Panc1 (cell line): ENCODE measurements around the gene GPC6.

Experiments
- POLR2AphosphoS5 ChIP-seq: IDR thresholded peaks from 2 replicates; pipeline ENCODE4 v1.6.1; 2012; ENCODE audit warnings: mild to moderate bottlenecking, low read depth, low read length, moderate library complexity
- TCF7L2 ChIP-seq: IDR thresholded peaks from 2 replicates; pipeline ENCODE4 v1.6.1; 2011; ENCODE audit warnings: mild to moderate bottlenecking, low read depth, low read length, inconsistent platforms
- TF ChIP-seq, protein P1 (sequence below): fragments of 450-650 bp; IDR thresholded peaks from 2 replicates; pipeline ENCODE4 v1.5.1; 2017; ENCODE audit warnings: mild to moderate bottlenecking
- TF ChIP-seq, protein P2 (sequence below), 2 experiments: IDR thresholded peaks; 2 replicates each; pipeline ENCODE4 v1.6.1; 2011 to 2012; ENCODE audit warnings: low read depth in 2 of 2, control low read depth in 1 of 2, low read length in 1 of 2, mild to moderate bottlenecking in 1 of 2, moderate library complexity in 1 of 2; ENCODE audit not compliant: insufficient read depth in 1 of 2

DNA sequence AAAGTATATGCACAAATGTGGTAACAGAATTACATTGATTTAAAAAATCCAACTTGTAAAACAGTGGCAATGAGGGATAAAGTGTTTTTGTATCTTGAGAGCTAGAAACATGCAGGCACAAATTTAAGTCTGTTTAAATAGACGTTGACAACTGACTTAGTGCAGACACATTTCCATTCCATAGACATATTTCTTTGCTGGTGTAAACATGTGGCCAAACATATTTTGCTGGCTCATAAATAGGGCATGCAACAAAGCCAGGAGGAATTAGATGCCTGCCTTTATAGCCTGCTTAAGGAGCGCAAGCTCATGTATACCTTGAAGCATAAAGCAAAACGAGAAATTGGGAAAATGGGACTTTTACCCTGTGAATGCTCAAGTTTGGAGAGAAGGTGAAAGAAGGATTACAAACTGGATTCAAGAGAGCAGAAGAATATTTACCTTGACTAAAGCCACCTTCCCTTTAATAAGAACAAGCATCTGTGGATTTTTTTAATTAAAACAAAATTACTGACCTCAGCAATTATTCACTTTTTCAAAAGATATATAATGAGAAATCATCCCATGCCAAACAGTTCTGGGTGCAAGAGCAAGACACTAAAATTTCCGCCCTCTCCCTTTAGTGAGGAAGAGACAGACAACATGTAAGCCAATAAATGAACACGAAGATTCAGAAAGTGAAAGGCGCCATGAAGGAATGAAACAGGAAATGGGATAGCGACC, 1181.9 kb downstream of the GPC6 start:
- TF ChIP-seq, protein P1, sequence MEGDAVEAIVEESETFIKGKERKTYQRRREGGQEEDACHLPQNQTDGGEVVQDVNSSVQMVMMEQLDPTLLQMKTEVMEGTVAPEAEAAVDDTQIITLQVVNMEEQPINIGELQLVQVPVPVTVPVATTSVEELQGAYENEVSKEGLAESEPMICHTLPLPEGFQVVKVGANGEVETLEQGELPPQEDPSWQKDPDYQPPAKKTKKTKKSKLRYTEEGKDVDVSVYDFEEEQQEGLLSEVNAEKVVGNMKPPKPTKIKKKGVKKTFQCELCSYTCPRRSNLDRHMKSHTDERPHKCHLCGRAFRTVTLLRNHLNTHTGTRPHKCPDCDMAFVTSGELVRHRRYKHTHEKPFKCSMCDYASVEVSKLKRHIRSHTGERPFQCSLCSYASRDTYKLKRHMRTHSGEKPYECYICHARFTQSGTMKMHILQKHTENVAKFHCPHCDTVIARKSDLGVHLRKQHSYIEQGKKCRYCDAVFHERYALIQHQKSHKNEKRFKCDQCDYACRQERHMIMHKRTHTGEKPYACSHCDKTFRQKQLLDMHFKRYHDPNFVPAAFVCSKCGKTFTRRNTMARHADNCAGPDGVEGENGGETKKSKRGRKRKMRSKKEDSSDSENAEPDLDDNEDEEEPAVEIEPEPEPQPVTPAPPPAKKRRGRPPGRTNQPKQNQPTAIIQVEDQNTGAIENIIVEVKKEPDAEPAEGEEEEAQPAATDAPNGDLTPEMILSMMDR = no peak
- TF ChIP-seq POLR2AphosphoS5 (no peak), TCF7L2 (no peak)
- TF ChIP-seq, protein P2, sequence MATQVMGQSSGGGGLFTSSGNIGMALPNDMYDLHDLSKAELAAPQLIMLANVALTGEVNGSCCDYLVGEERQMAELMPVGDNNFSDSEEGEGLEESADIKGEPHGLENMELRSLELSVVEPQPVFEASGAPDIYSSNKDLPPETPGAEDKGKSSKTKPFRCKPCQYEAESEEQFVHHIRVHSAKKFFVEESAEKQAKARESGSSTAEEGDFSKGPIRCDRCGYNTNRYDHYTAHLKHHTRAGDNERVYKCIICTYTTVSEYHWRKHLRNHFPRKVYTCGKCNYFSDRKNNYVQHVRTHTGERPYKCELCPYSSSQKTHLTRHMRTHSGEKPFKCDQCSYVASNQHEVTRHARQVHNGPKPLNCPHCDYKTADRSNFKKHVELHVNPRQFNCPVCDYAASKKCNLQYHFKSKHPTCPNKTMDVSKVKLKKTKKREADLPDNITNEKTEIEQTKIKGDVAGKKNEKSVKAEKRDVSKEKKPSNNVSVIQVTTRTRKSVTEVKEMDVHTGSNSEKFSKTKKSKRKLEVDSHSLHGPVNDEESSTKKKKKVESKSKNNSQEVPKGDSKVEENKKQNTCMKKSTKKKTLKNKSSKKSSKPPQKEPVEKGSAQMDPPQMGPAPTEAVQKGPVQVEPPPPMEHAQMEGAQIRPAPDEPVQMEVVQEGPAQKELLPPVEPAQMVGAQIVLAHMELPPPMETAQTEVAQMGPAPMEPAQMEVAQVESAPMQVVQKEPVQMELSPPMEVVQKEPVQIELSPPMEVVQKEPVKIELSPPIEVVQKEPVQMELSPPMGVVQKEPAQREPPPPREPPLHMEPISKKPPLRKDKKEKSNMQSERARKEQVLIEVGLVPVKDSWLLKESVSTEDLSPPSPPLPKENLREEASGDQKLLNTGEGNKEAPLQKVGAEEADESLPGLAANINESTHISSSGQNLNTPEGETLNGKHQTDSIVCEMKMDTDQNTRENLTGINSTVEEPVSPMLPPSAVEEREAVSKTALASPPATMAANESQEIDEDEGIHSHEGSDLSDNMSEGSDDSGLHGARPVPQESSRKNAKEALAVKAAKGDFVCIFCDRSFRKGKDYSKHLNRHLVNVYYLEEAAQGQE (IDR thresholded peaks at IDR 0.05; ENCODE audit: insufficient read depth in 1 of 2, low read depth in 2 of 2, low read length in 1 of 2) = no peak
